ENCODE data around the gene SH2D3C. TPM values are rescaled to one million over a fixed set of nuclear protein-coding genes. Genes with fewer than 3 reads are reported as not detected.

The SH2D3C gene
- total and polyA plus RNA-seq, 12 donors: 2.1 to 27.1 (median 10.3) TPM

GRCh38 chr9:127734747-127735529, 43.5 kb downstream of the SH2D3C start, which contains the start of gene TOR2A:
TSS of gene TOR2A (minus strand) at chr9:127735294. CDS start at chr9:127735270, 24 bp downstream.
- intact Hi-C loops (cut with DNase I): loop anchor here (2.0 to 10.0 kb wide), 5 partner anchors 143 to 230 kb away; no protein-coding TSS in a partner anchor
- no peaks in the 10 kb centered on the region for H3K9me3 ChIP-seq (replicated peaks in 1 of 3)
- peak within 1 kb of the TSS; percentile 18 to 82 (median 54) for H3K4me3 ChIP-seq
- 0 to 1% (median 0%) methylated on average over 11 to 76 of the region's 76 CpGs for WGBS, 4 donors
- no peaks in the 10 kb centered on the region for H3K27me3 ChIP-seq
- TF ChIP-seq POLR2A (IDR thresholded peaks at IDR 0.05): peak; percentile 88 to 94
- TF ChIP-seq, protein P1, sequence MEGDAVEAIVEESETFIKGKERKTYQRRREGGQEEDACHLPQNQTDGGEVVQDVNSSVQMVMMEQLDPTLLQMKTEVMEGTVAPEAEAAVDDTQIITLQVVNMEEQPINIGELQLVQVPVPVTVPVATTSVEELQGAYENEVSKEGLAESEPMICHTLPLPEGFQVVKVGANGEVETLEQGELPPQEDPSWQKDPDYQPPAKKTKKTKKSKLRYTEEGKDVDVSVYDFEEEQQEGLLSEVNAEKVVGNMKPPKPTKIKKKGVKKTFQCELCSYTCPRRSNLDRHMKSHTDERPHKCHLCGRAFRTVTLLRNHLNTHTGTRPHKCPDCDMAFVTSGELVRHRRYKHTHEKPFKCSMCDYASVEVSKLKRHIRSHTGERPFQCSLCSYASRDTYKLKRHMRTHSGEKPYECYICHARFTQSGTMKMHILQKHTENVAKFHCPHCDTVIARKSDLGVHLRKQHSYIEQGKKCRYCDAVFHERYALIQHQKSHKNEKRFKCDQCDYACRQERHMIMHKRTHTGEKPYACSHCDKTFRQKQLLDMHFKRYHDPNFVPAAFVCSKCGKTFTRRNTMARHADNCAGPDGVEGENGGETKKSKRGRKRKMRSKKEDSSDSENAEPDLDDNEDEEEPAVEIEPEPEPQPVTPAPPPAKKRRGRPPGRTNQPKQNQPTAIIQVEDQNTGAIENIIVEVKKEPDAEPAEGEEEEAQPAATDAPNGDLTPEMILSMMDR (IDR thresholded peaks at IDR 0.05): peak; percentile 92 to 99 (median 98)
- DNase-seq: peak; percentile 97 to 99 (median 98)
- H3K36me3 ChIP-seq (replicated peaks in 1 of 2): peaks cover 0 to 20% of the 10 kb centered on the region in 2 donors
- H3K27ac ChIP-seq: peak within 1 kb of the TSS; percentile 71 to 95 (median 89)
- peaks cover 6 to 13% of the 10 kb centered on the region in 2 donors for H3K4me1 ChIP-seq (replicated peaks in 1 of 2)

GRCh38 chr9:127734247-127734746, 44.2 kb downstream of the SH2D3C start:
- Histone ChIP-seq H3K4me1 (replicated peaks in 1 of 2) (peaks cover 6 to 13% of the 10 kb centered on the region in 2 donors), H3K27ac (peak overlapping the region in 3 of 5 donors; percentile 89 to 95 (median 93)), H3K36me3 (replicated peaks in 1 of 2) (peaks cover 0 to 20% of the 10 kb centered on the region in 2 donors), H3K9me3 (replicated peaks in 1 of 3) (no peaks in the 10 kb centered on the region), H3K4me3 (peak overlapping the region in 2 of 4 donors; percentile 76 to 82), H3K27me3 (no peaks in the 10 kb centered on the region)
- TF ChIP-seq POLR2A (IDR thresholded peaks at IDR 0.05): no peak
- TF ChIP-seq, protein P1 (IDR thresholded peaks at IDR 0.05): no peak
- WGBS, 4 donors: 33 to 54% (median 44%) methylated on average over 11 to 22 of the region's 22 CpGs
- DNase-seq: peak in 1 of 7 donors; percentile 48
- intact Hi-C loops (cut with DNase I): loop anchor here (2.0 to 10.0 kb wide), 4 partner anchors 142 to 229 kb away; no protein-coding TSS in a partner anchor

DNA sequence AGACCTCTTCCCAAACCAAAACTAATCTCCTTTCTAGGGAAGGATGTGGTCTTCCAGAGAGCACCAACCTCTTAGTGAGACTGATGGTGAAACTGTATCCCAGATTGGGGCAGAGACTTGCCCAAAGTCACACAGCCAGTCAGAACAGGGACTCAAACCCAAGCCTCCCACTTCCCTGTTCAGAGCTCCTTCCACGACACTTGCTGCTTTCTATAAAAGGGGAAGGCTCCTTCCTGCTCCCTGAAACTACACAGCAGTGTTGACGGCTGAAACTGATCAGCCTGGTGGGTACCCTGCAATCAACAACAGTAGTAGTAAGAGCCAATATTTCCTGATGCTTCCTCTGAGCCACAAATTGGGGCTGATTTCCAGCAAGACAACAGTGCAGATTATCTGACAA, 44.9 kb downstream of the SH2D3C start:
- H3K4me1 ChIP-seq (replicated peaks in 1 of 2): peaks cover 6 to 13% of the 10 kb centered on the region in 2 donors
- peaks cover 0 to 20% of the 10 kb centered on the region in 2 donors for H3K36me3 ChIP-seq (replicated peaks in 1 of 2)
- WGBS, 4 donors: 64 to 91% (median 79%) methylated on average over 2 of the region's 2 CpGs
- no peaks in the 10 kb centered on the region for H3K9me3 ChIP-seq (replicated peaks in 1 of 3)
- no peak for DNase-seq
- TF ChIP-seq, protein P1 (IDR thresholded peaks at IDR 0.05): no peak
- TF ChIP-seq POLR2A (IDR thresholded peaks at IDR 0.05): no peak
- no peak overlapping the region for H3K4me3 ChIP-seq
- H3K27me3 ChIP-seq: no peaks in the 10 kb centered on the region
- intact Hi-C loops (cut with DNase I): loop anchor here (2.0 to 10.0 kb wide), 4 partner anchors 141 to 229 kb away; no protein-coding TSS in a partner anchor
- H3K27ac ChIP-seq: no peak overlapping the region

GRCh38 chr9:127732444-127732843, 46.0 kb downstream of the SH2D3C start:
- WGBS, 4 donors: 87 to 96% (median 95%) methylated on average over 3 to 21 of the region's 21 CpGs
- peaks cover 0 to 20% of the 10 kb centered on the region in 2 donors for H3K36me3 ChIP-seq (replicated peaks in 1 of 2)
- no peak overlapping the region for H3K27ac ChIP-seq
- intact Hi-C loops (cut with DNase I): loop anchor here (5.0 to 10.0 kb wide), 3 partner anchors 140 to 228 kb away; no protein-coding TSS in a partner anchor
- no peak overlapping the region for H3K4me3 ChIP-seq
- H3K27me3 ChIP-seq: no peaks in the 10 kb centered on the region
- DNase-seq: no peak
- H3K9me3 ChIP-seq (replicated peaks in 1 of 3): no peaks in the 10 kb centered on the region
- TF ChIP-seq, protein P1 (IDR thresholded peaks at IDR 0.05): no peak
- TF ChIP-seq POLR2A (IDR thresholded peaks at IDR 0.05): no peak
- peaks cover 6 to 13% of the 10 kb centered on the region in 2 donors for H3K4me1 ChIP-seq (replicated peaks in 1 of 2)
